Esophagus squamous epithelium (tissue), 4 donors: ENCODE data around the gene DUSP9.

Experiments
- CTCF ChIP-seq, 6 experiments: fragments of 450-650 bp in 4 of 6; fragments of 200-600 bp in 2 of 6; sonication (generic) in 2 of 6; IDR thresholded peaks; one replicate each; pipeline ENCODE4 v1.5.1; 2016 to 2019; ENCODE audit warnings: antibody characterized with exemption in 6 of 6, mild to moderate bottlenecking in 4 of 6, moderate library complexity in 4 of 6
- POLR2A ChIP-seq, 4 donors: fragments of 450-650 bp; IDR thresholded peaks; one replicate each; pipeline ENCODE4 v1.6.1; 2017; ENCODE audit warnings: antibody characterized with exemption in 4 of 4, mild to moderate bottlenecking in 4 of 4, moderate library complexity in 3 of 4

DNA sequence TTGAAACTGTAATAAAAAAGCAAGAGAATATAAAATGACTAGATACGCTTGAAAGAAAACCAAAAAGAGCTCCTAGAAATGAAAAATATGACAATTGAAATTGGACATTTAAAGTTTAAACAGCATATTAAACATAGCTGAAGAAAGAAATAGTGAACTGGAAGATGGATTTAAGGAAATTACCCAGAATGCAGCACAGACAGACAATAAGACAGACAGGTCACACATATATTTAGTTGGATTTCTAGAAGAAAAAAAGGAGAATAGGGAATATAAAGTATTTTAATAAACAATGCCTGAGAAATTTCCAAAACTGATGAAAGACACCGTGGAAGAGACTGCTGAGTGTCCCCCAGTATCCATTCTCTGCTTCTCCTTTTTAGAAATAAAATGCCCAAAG lies 6.6 kb downstream of the DUSP9 start:
- no peak for TF ChIP-seq POLR2A (IDR thresholded peaks at IDR 0.05)
- TF ChIP-seq CTCF (IDR thresholded peaks at IDR 0.05): no peak
